Small intestine (tissue), 7 donors: ENCODE measurements around the gene FDX1. TPM values are rescaled to one million over a fixed set of nuclear protein-coding genes. Genes with fewer than 3 reads are reported as not detected.
A peak's percentile ranks its signal among the peaks of the same experiment; 100 is the strongest.

Experiments used
- DNase-seq, 2 donors: peaks; one replicate each; pipeline versions ENCODE4 v3.0.0 to v3.0.0-alpha.2; 2013
- FAIRE-seq: peaks from 2 replicates; lab custom pipeline; 2012; peaks lifted over from hg19 to GRCh38; lab: Jason Lieb, UNC
- H3K27ac ChIP-seq, 3 donors: one replicate each; pipeline ENCODE4 v1.5.1; 2013; ENCODE audit warnings: low read length in 2 of 3, mild to moderate bottlenecking in 2 of 3, control low read depth in 1 of 3, inconsistent platforms in 1 of 3, low read depth in 1 of 3, moderate library complexity in 1 of 3
- H3K27me3 ChIP-seq, 3 donors: one replicate each; pipeline ENCODE4 v1.6.1; 2013; ENCODE audit warnings: low read length in 3 of 3, inconsistent platforms in 1 of 3; ENCODE audit not compliant: control insufficient read depth in 3 of 3, insufficient read depth in 3 of 3
- H3K36me3 ChIP-seq, 3 donors: one replicate each; pipeline ENCODE4 v1.6.1; 2013; ENCODE audit warnings: low read length in 3 of 3, inconsistent platforms in 1 of 3, low read depth in 1 of 3, mild to moderate bottlenecking in 1 of 3, moderate library complexity in 1 of 3; ENCODE audit not compliant: control insufficient read depth in 3 of 3, insufficient read depth in 2 of 3
- H3K4me1 ChIP-seq, 3 donors: one replicate each; pipeline ENCODE4 v1.6.1; 2013; ENCODE audit warnings: low read length in 2 of 3, inconsistent platforms in 1 of 3, low read depth in 1 of 3, mild to moderate bottlenecking in 1 of 3, moderate library complexity in 1 of 3; ENCODE audit not compliant: control insufficient read depth in 3 of 3, insufficient read depth in 2 of 3
- H3K4me3 ChIP-seq, 3 donors: one replicate each; pipeline ENCODE4 v1.5.1; 2013; ENCODE audit warnings: low read length in 3 of 3, control low read depth in 1 of 3, inconsistent platforms in 1 of 3, low read depth in 1 of 3, mild to moderate bottlenecking in 1 of 3, moderate library complexity in 1 of 3
- H3K9me3 ChIP-seq, 2 donors: one replicate each; pipeline ENCODE4 v1.6.1; 2013; ENCODE audit warnings: low read depth in 1 of 2, low read length in 1 of 2; ENCODE audit not compliant: control insufficient read depth in 2 of 2, insufficient read depth in 1 of 2
- WGBS, 3 donors: extraction: QIAGEN DNeasy Blood & Tissue Kit; methylation state at CpG; one replicate each; pipeline ENCODE4 v1.1.7; 2013; 5-methylcytosine and 5-hydroxymethylcytosine counted together
- polyA plus RNA-seq, 4 donors: library from polyadenylated mRNA; stranded (reverse) in 3 of 4; unstranded in 1 of 4; fragments of 200-250 nt in 3 of 4; fragments of 120-200 nt in 1 of 4; gene quantifications; one replicate each; pipeline versions ENCODE4 v1.2.1 to v1.2.3, GENCODE V29; 2013
- donor health status: healthy with polysubstance abuse.
- donor health status: control.
- donor health status: control.
- donor health status: Bipolar disorder and iron deficiency.
- donor health status: healthy.

Gene FDX1
- polyA plus RNA-seq, 4 donors: 20.4 to 47.0 (median 33.2) TPM

GRCh38 chr11:110447343-110447742 lies 17.6 kb downstream of the FDX1 start:
- Histone ChIP-seq H3K4me1 (no peaks in the 10 kb centered on the region), H3K27ac (no peak overlapping the region), H3K4me3 (no peak overlapping the region), H3K36me3 (peaks cover 0 to 20% (median 4%) of the 10 kb centered on the region in 3 donors), H3K27me3 (no peaks in the 10 kb centered on the region), H3K9me3 (no peaks in the 10 kb centered on the region)
- WGBS, 3 donors: 91 to 95% (median 93%) methylated on average over 4 of the region's 4 CpGs
- FAIRE-seq (no peak), DNase-seq (no peak)

- Histone ChIP-seq H3K9me3 (no peaks in the 10 kb centered on the region), H3K4me1 (no peaks in the 10 kb centered on the region), H3K27ac (no peak overlapping the region), H3K36me3 (peaks cover 0 to 20% (median 4%) of the 10 kb centered on the region in 3 donors), H3K27me3 (no peaks in the 10 kb centered on the region), H3K4me3 (no peak overlapping the region)
- FAIRE-seq: peak; percentile 15
- 65 to 80% (median 69%) methylated on average over 5 of the region's 5 CpGs for WGBS, 3 donors
- peak; percentile 13 to 31 for DNase-seq
These were observed 18.4 kb downstream of the FDX1 start for GRCh38 chr11:110447897-110448745.

- H3K27ac ChIP-seq: no peak overlapping the region
- DNase-seq (no peak), FAIRE-seq (no peak)
- H3K4me1 ChIP-seq: no peaks in the 10 kb centered on the region
- no peak overlapping the region for H3K4me3 ChIP-seq
- H3K9me3 ChIP-seq: no peaks in the 10 kb centered on the region
- H3K27me3 ChIP-seq: no peaks in the 10 kb centered on the region
- 71 to 85% (median 84%) methylated on average over 2 of the region's 2 CpGs for WGBS, 3 donors
- H3K36me3 ChIP-seq: peaks cover 0 to 13% (median 4%) of the 10 kb centered on the region in 3 donors
These were observed 20.5 kb downstream of the FDX1 start for GRCh38 chr11:110450246-110450645.

GRCh38 chr11:110452720-110453119 lies 23.0 kb downstream of the FDX1 start:
- WGBS, 3 donors: 83 to 97% (median 96%) methylated on average over 2 of the region's 2 CpGs
- Histone ChIP-seq H3K27ac (no peak overlapping the region), H3K27me3 (no peaks in the 10 kb centered on the region), H3K36me3 (peaks cover 0 to 7% (median under 1%) of the 10 kb centered on the region in 3 donors), H3K4me1 (no peaks in the 10 kb centered on the region), H3K4me3 (no peak overlapping the region), H3K9me3 (no peaks in the 10 kb centered on the region)
- no peak for DNase-seq
- FAIRE-seq: no peak

- Histone ChIP-seq H3K4me3 (no peak overlapping the region), H3K36me3 (peaks cover 0 to 7% (median 4%) of the 10 kb centered on the region in 3 donors)
- FAIRE-seq: no peak
These were observed 24.1 kb downstream of the FDX1 start for GRCh38 chr11:110453684-110454354.

GRCh38 chr11:110454609-110455008 lies 24.9 kb downstream of the FDX1 start:
- H3K27ac ChIP-seq: no peak overlapping the region
- WGBS, 3 donors: 38 to 71% (median 52%) methylated on average over 1 of the region's 1 CpG
- no peak overlapping the region for H3K4me3 ChIP-seq
- no peak for FAIRE-seq
- H3K36me3 ChIP-seq: peaks cover 2 to 7% (median 5%) of the 10 kb centered on the region in 3 donors
- H3K9me3 ChIP-seq: no peaks in the 10 kb centered on the region
- H3K27me3 ChIP-seq: no peaks in the 10 kb centered on the region
- DNase-seq: no peak
- no peaks in the 10 kb centered on the region for H3K4me1 ChIP-seq

More at GRCh38 chr11:110453684-110454354, 24.1 kb downstream of the FDX1 start:
- no peak overlapping the region for H3K27ac ChIP-seq
- no peaks in the 10 kb centered on the region for H3K9me3 ChIP-seq
- no peaks in the 10 kb centered on the region for H3K27me3 ChIP-seq
- DNase-seq: no peak
- WGBS, 3 donors: 57 to 86% (median 68%) methylated on average over 5 of the region's 5 CpGs
- no peaks in the 10 kb centered on the region for H3K4me1 ChIP-seq

GRCh38 chr11:110455718-110456117 lies 26.0 kb downstream of the FDX1 start:
- no peaks in the 10 kb centered on the region for H3K27me3 ChIP-seq
- H3K27ac ChIP-seq: no peak overlapping the region
- DNase-seq: no peak
- WGBS, 3 donors: 76 to 91% (median 80%) methylated on average over 6 of the region's 6 CpGs
- H3K4me3 ChIP-seq: no peak overlapping the region
- peaks cover 4 to 9% (median 8%) of the 10 kb centered on the region in 3 donors for H3K36me3 ChIP-seq
- H3K4me1 ChIP-seq: no peaks in the 10 kb centered on the region
- H3K9me3 ChIP-seq: no peaks in the 10 kb centered on the region
- FAIRE-seq: no peak

GRCh38 chr11:110463153-110463552 lies 33.4 kb downstream of the FDX1 start:
- Histone ChIP-seq H3K4me3 (no peak overlapping the region), H3K36me3 (peaks cover 4 to 20% (median 13%) of the 10 kb centered on the region in 3 donors), H3K27ac (no peak overlapping the region), H3K27me3 (no peaks in the 10 kb centered on the region), H3K4me1 (no peaks in the 10 kb centered on the region), H3K9me3 (no peaks in the 10 kb centered on the region)
- WGBS, 3 donors: 53 to 69% (median 68%) methylated on average over 6 of the region's 6 CpGs
- DNase-seq (peak; percentile 19 to 32), FAIRE-seq (no peak)
